AG09309 (cell line): ENCODE measurements around the gene GPSM3.
"Not testable (repeated sequence)": the region's sequence is repeated elsewhere in the genome, so short reads cannot be mapped to it uniquely, and the experiment has no call there.

Experiments
- DNase-seq: peaks from one replicate; pipeline ENCODE4 v3.0.0-alpha.2; 2010; ENCODE audit warnings: low read depth
- H3K4me3 ChIP-seq: 2 replicates; pipeline ENCODE4 v1.5.1; 2011; ENCODE audit warnings: mild to moderate bottlenecking, low read depth, low read length, moderate library complexity; ENCODE audit not compliant: control insufficient read depth
- TF ChIP-seq, protein P1 (sequence below): IDR thresholded peaks from 2 replicates; pipeline ENCODE4 v1.5.1; 2011; ENCODE audit warnings: mild to moderate bottlenecking, low read depth, low read length, inconsistent platforms; ENCODE audit not compliant: insufficient read depth, control insufficient read depth; ENCODE audit errors: missing control alignments

The GPSM3 gene

DNA sequence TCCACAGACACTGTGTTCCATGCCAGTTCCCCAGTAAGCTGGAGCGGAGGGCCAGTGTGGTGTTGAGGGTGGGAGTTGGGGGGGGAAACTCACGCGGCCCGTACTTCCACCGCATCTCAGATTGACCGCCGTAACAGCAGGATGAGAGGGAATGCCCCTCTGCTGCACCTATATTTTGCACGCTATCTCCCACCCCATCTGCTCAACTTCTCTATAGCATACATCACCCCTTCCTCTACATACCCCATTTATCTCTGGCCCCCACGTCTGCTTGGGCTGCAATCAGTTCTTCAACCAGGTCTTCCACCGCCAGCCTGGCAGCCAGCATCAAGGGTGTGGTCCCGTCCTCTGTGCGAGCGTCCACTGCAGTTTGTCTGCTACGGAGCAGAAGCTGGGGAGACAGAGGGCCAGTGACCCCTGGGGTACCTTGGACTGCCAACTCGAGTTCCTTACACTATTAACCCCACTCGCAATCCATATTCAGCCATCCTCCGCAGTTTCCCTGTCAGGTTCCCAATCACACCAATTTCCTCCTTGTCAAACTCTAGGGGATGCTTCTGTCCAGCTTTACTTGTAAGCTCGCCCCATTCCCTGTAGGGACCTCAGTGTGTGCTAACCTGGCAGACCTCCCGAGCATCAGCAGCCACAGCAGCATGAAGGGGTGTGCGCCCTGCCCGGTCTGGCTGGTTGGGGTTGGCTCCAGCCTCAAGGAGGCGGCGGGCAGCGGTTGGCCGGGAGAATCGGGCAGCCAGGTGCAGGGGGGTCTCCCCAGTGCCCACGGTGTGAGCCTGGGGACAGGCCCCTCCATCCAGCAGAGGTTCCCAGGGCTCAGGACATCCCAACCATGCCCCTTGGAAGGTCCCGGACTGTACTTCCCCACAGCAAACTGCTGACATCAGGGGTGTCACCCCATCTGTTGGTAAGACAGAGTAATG lies 4.5 kb upstream of the GPSM3 start:
- TF ChIP-seq, protein P1, sequence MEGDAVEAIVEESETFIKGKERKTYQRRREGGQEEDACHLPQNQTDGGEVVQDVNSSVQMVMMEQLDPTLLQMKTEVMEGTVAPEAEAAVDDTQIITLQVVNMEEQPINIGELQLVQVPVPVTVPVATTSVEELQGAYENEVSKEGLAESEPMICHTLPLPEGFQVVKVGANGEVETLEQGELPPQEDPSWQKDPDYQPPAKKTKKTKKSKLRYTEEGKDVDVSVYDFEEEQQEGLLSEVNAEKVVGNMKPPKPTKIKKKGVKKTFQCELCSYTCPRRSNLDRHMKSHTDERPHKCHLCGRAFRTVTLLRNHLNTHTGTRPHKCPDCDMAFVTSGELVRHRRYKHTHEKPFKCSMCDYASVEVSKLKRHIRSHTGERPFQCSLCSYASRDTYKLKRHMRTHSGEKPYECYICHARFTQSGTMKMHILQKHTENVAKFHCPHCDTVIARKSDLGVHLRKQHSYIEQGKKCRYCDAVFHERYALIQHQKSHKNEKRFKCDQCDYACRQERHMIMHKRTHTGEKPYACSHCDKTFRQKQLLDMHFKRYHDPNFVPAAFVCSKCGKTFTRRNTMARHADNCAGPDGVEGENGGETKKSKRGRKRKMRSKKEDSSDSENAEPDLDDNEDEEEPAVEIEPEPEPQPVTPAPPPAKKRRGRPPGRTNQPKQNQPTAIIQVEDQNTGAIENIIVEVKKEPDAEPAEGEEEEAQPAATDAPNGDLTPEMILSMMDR, result no peak
- H3K4me3 ChIP-seq, result peak overlapping the region; percentile 89
- DNase-seq, result no peak

DNA sequence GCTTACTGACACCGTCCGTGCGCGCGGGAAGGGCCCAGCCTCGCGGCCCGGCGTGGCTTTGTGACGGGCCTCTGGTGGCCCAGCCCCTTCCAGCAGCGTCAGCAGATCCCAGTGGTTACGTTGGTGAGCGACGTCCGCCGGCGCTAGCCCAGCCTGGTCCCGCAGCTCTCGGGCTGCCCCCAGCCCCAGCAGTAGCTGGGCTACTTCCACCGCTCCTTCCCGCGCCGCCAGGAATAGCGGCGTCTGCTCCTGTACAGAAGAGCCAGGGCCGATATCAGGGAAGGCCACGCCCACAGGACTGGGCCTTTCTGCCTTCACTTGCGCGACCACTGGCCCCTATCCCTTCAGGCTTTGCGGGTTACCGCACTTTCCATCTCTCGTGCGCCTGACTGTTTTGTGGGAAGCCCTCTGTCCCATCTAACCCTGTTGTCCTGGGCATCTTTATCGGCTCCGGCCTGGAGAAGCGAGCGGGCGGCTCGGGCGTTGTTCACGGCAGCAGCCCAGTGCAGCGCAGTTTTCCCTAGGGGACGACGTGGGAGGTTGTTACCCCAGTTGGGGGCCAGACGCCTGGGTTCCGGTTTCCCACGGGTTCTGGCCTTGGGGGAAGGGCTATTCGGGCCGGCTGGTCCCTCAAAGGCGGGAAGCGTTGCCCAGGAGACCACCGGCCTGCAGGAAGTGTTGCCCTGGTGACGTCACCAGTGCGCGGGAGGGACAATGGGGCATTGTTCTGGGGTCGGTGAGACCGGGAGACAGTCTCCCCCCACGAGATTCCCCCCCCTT lies 3.6 kb upstream of the GPSM3 start:
- TF ChIP-seq, protein P1, result no peak
- peak; percentile 21 for DNase-seq
- peak overlapping the region; percentile 89 for H3K4me3 ChIP-seq

DNA sequence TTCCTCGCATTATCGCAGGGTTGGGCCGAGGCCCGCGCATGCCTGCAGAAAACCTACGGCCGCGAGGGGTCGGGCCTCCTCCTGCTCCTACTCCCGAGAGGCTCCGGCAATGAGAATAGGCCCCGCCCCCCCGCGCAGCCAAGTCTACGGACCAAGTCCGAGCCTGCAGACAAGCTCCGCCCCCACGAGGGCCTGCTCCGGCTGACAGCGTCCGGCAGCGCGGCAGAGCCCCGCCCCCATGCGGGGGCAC lies 3.1 kb upstream of the GPSM3 start:
- peak; percentile 99 for DNase-seq
- TF ChIP-seq, protein P1, result peak; percentile 60
- no peak overlapping the region; the same call in 1 of the 2 replicates for H3K4me3 ChIP-seq

DNA sequence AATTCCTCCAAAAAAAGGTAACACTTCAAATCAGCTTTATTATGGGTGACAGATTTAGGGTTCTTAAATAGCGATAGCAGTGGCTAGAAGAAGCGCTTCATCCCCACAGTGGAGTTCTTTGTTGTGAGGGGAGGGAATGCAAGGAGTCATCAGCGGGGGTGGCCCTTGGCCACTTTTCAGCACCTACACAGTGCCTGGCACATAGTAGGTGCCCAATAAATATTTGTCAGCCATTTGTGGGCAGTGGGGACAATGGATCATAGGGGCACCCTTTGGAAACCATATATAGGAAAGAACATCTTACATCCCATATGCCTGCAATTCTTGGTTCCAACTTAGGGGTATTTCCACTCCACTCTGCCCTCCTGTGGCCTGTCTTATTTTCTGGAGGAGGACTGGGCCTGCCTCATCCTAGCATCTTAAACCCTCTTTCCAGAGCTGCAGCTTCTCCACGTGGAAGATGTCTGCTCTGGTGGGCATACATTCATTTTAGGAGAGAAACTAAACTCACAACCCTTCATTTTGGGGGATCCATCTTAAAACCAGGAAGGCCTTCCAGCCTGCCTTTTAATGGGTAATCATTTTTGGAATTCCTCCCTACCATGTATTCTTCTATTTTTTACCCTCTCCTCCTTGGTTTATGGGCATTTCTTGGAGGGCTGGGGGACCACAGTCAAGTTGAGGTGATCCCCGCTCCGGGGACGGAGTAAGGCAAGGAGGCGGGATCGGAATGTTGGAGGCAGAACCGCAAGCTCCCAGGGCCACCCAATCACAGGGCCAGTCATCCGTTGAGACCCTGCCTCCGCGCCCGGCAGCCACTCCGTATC lies 2.6 kb upstream of the GPSM3 start:
- peak; percentile 18 for DNase-seq
- TF ChIP-seq, protein P1, result peak; percentile 69
- H3K4me3 ChIP-seq, result peak overlapping the region; percentile 47

DNA sequence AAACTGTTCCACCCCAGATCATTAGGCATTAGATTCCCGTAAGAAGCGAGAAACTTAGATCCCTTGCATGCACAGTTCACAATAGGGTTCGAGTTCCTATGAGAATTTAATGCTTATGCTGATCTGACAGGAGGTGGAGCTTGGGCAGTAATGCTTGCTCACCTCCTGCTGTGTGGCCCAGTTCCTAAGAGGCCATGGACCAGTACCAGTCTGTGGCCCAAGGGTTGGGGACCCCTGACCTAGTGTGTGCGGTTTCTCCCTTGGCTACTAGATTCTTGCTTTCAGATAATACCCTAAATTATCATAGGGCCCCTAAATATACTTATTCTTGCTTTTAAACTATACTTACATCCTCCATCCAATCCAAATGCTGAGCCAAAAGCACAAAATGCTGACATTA lies 1.9 kb upstream of the GPSM3 start:
- no peak overlapping the region for H3K4me3 ChIP-seq
- TF ChIP-seq, protein P1, result no peak
- DNase-seq, result no peak

DNA sequence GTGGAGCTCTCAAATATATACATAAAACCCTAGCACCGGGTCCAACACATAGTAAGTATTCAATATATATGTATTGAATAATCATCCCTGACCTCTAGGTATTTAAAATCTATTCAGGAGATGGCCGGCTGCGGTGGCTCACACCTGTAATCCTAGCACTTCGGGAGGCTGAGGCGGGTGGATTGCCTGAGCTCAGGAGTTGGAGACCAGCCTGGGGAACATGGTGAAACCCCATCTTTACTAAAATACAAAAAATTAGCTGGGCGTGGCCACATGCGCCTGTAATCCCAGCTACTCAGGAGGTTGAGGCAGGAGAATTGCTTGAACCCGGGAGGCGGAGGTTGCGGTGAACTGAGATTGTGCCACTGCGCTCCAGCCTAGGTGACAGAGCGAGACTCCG lies 653 bp upstream of the GPSM3 start:
- DNase-seq, H3K4me3 ChIP-seq: not testable (repeated sequence)
